GM12801 (cell line): ENCODE measurements around the gene CLCNKA.

Experiments
- CTCF ChIP-seq: IDR thresholded peaks from one replicate; pipeline ENCODE4 v1.5.1; 2011; ENCODE audit warnings: control low read depth; ENCODE audit not compliant: insufficient read length; ENCODE audit errors: extremely low read depth

The CLCNKA gene

GRCh38 chr1:16063226-16063829 is 41.5 kb downstream of the CLCNKA start:
- TF ChIP-seq CTCF, result no peak

GRCh38 chr1:16063921-16064320 is 42.1 kb downstream of the CLCNKA start:
- no peak for TF ChIP-seq CTCF

- no peak for TF ChIP-seq CTCF
Observed at GRCh38 chr1:16064536-16065268, 42.9 kb downstream of the CLCNKA start.

DNA sequence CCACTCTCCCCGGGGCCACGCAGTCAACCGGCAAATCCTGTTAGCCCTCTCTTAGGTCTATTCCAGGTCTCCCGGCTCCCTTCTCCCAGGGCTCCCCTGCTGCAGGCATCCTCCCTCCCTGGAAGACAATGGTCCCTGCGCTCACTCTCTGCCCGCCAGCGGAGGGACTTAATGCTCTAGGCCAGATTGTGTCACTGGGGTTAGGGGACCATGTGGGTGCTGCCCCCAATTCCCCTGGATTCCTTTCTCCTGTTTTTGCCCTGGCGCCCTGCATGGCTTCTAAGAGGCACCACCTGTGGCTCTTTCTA is 43.4 kb downstream of the CLCNKA start:
- no peak for TF ChIP-seq CTCF

DNA sequence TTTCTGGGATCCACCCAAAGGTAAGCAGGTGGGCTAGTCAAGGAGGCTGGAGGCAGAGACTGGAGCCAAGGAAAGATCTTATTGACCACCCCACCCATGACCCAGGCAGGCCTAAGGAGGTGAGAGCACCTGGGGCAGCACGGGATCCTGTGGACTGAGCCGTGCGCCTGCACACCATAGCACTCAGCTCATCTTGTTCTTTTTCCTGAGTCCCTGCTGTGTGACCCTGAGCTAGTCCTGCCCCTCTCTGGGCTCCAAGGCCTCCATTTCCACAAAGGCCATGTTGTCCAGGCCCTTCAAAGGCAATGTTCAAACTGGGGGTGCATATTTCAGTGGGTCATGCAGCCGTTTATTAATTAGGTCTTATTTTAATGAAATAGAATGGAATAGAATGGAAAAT is 44.4 kb downstream of the CLCNKA start:
- TF ChIP-seq CTCF, result no peak

GRCh38 chr1:16067127-16067768 is 45.4 kb downstream of the CLCNKA start:
- no peak for TF ChIP-seq CTCF

DNA sequence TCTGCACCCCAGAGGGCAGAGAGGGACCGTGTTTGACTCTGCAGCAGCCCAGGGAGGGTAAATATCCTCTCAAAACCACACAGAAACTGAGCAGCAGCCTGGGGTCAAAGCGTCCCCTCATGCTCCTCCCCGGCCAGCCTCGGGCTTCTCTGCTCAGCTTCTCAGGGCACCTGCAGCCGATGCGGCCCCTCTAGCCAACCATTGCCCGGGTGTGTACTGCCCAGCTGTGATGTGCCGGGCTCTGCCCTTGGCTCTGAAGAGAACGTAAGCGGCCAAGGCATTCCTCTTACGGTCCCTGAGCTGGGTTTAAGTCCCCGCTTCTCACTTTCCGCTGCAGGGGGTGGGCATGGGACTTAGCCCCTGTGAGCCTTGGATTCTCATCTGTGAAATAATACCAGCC is 46.1 kb downstream of the CLCNKA start:
- TF ChIP-seq CTCF, result no peak
